Measurements from ENCODE around the gene HADH. TPM values are rescaled to one million over a fixed set of nuclear protein-coding genes. Genes with fewer than 3 reads are reported as not detected.
"Not testable (repeated sequence)": the region's sequence is repeated elsewhere in the genome, so short reads cannot be mapped to it uniquely, and the experiment has no call there.

HADH gene
- polyA plus RNA-seq, 3 donors: 62.2 to 297 (median 111) TPM

DNA sequence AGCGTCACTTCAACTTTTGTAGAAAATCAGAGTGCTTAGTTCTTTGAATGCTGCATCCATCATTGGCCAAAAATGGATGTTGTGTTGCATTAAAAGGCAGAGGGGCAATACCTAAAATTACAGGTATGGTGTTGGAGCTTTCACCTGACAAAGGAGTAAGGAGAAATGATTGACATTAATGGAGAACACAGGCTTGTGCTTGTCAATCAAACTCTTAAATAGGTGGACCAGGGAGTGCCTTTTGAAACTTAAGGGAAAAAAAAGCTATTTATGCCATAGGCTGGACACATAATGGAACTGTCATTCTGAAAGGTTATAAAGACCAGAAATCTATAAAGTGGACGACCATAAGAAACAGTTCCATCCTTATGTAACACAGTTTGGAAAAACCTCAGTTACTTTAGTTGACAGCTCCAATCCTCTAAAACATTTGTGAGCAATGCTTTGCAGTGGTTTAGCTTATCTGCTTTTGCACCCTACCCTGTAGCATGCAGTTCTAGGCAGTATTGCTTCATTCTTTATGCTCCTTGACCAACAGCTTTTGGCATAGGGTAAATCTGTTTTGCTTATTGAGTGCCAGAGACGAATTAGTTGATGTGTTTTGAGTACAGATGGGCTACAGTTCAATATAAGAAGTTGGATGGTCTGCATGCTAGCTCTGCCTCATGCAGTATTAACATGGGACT, 2.4 kb downstream of the HADH start:
- 54 to 71% (median 66%) methylated on average over 3 of the region's 3 CpGs for WGBS, 3 donors
- H3K27ac ChIP-seq (ENCODE audit: low read depth, low read length): no peak overlapping the region

DNA sequence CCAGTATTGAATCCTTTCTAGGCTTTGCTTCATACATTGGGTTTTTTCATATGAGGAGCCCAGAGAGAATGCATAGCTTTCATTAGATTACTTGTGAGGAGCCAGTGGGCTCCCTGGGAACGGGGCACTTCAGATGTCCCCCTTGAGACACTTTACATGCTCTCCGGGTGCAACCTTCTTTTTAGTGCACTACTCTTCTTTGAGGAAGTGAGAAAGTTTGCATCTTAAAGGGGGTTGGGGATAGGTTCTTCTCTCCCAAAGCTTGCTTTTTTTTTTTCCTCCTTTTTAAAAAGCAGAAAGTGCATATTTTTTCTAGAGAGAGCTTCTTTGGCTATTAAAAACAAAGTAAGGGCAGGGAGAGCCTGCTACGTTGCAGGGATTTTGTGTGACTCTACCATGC, 4.3 kb downstream of the HADH start:
- 42 to 66% (median 58%) methylated on average over 3 of the region's 3 CpGs for WGBS, 3 donors
- no peak overlapping the region for H3K27ac ChIP-seq (ENCODE audit: low read depth, low read length)

DNA sequence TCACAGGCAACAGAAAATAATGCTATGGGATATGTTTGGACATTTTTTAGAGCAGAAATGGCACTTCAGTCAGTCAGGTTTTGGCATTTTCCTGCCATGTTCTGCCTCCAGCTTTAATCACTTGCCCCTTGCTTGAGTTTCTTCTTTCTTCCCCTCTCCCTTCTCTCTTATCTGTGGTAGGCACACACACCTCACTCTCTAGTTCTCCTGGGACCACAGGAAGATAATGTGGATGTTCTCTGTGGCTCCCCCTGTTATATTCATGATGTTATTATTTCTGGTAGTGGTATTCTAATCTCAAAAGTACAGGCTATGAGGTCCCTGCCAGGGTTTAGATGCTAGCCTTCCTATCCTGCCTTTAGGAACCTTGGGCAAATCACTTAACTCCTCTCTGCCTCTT, 5.2 kb downstream of the HADH start:
- H3K27ac ChIP-seq (ENCODE audit: low read depth, low read length): no peak overlapping the region

DNA sequence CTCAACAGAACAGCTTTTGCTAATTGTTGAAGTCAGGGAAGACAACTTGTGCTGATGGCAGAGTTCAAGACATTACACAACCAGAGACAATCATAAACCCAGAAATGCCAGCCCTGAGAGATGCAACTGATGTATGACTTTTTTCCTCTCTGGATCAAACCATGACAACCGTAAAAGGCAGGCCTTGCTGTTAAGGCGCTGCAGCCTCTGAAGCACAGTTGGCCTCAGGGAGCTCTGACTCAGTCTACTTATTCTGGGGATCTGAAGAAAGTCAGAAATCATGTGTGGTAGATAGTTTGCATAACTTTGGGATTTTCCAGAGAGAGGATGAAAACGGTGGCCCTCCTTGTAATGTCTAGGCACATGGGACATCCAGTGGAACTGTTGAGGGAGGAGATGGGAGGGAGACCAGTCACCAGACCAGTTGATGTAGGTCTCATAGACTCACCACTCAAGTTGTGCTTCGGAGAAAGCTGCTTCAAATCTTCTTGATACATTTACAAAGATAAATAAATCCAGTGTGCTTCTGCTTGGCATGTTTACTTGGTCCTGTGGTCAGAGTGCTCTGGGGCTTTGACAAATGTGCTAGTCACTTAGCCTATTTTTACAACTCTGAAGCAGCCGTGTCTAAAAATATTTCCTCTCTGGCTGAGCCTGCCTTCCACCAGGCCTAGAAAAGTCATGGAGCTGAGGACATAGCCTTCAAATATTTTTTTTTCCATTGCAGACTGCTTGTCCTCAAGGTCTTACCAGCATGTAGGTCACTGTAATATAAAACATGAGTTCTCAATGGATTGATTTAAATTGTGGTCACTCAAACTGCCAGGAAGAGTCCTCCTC, 7.5 kb downstream of the HADH start:
- 62 to 77% (median 68%) methylated on average over 5 of the region's 5 CpGs for WGBS, 3 donors

DNA sequence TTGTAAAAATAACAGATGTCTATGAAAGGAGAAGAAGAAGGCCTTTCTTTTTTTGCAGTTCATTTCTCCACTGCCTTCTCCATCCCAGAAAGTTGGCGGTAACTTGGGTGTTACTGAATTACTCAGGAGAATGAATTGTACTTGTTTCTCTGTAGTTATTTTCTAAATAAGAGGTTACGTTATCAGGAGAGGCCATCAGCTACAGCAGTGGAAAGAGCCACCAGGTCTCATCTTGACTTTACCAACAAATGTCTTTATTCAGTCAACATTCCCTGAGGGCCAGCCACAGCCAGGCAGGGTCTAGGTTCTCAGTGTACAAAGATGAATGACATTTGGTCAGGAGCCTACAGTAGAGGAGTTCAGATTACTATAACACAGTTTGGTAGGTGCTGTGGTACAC, 8.1 kb downstream of the HADH start:
- H3K27ac ChIP-seq (ENCODE audit: low read depth, low read length): no peak overlapping the region
- WGBS, 3 donors: 88 to 93% (median 92%) methylated on average over 2 of the region's 2 CpGs

More for the DNA sequence above, 7.5 kb downstream of the HADH start:
- H3K27ac ChIP-seq (ENCODE audit: low read depth, low read length): no peak overlapping the region

DNA sequence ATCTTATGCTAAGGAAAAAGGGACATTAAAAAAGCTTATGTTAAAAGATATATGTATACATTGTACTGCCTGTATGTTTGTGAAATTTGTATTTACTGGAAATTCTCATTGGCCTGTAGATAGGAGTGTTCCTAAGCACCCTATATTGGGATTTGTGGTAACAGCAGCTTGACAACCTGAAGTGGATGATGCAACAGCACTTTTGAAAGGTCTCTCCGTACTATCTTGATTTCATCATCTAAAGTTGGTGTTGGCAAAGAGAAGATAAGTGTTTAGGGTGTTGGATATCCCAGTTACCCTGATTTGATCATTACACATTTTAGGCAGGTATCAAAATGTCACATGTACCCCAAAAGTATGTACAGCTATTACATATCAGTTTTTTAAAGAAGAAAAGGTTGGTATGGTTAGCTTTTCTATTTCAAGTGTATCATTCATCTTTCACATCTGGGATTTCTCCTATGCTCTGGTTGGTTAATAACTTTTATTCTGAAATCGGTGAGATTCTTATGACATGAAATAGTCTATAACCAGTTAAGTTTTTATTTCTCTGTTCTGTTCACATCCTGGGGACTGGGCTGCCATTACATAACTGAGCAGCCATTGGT, 10.3 kb downstream of the HADH start:
- WGBS, 3 donors: 69 to 89% (median 72%) methylated on average over 2 of the region's 2 CpGs
- no peak overlapping the region for H3K27ac ChIP-seq (ENCODE audit: low read depth, low read length)

DNA sequence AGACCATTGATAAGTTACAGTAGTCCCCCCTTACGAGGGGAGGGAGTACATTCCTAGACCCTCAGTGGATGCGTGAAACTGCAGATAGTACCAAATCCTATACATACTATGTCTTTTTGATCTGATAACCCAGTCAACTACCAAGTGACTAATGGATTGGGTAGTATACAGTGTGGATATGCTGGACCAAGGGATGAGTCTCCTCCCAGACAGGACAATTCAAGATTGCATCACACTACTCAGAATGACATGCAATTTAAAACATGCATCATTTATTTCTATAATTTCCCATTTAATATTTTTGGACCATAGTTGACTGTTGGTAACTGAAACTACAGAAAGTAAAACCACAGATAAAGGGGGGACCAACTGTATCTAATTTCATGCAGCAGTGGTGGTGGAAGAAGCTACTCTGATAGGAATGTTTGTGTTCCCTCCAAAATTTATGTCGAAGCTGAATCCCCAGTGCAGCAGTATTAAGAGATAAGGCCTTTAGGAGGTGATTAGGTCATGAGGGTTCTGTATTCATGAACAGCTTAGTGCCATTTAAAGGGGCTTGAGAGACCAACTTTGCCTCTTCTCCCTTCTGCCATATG, 11.9 kb downstream of the HADH start:
- WGBS, 3 donors: 88 to 96% (median 90%) methylated on average over 3 of the region's 3 CpGs
- H3K27ac ChIP-seq (ENCODE audit: low read depth, low read length): no peak overlapping the region

DNA sequence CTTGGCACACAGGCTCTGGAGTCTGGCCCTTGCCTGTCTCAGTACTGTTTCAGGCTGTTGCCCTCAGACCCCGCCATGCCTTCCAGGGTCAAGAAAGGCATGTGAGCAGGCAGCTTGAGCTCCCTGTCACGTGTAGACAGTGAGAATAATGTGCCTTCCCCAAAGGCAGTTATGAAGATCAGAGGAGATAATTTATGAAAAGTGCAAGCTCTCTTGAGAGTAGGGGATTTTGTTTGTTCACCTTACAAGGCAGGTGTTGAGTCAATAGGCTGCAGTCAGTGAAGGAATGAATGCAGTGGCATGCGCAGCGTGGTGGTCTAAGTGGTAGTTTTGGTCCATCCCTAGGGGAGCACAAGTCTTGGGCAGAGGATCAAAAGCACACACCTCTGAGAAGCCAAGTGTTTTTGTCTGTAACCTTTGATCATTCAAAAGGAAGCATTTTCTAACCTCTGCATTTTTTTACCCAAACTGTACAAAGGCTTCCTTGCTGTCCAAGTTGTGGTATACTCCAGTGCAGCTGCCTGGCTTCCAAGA, 14.4 kb downstream of the HADH start:
- no peak overlapping the region for H3K27ac ChIP-seq (ENCODE audit: low read depth, low read length)
- WGBS, 3 donors: 84 to 88% (median 86%) methylated on average over 4 of the region's 4 CpGs

DNA sequence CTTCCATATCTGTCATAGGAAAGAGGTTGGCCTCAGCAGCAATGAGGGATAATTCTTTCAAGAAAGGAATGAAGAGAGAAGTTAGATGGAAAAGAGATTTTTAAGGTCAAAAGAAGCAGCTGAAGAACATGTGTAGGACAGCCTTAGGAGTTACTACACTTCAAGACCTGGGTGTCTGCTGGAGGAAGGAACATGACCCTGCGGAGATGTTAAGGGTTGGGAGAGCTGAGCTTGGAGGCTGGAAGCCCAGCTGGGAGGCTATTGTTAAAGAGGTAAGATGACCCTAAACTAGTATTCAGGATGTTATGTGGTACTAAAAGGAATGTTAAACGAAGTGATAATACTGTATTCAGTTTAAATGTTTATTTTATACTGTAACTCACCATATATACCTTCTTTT, 15.0 kb downstream of the HADH start:
- H3K27ac ChIP-seq (ENCODE audit: low read depth, low read length): no peak overlapping the region
- 93 to 94% (median 94%) methylated on average over 2 of the region's 2 CpGs for WGBS, 3 donors

DNA sequence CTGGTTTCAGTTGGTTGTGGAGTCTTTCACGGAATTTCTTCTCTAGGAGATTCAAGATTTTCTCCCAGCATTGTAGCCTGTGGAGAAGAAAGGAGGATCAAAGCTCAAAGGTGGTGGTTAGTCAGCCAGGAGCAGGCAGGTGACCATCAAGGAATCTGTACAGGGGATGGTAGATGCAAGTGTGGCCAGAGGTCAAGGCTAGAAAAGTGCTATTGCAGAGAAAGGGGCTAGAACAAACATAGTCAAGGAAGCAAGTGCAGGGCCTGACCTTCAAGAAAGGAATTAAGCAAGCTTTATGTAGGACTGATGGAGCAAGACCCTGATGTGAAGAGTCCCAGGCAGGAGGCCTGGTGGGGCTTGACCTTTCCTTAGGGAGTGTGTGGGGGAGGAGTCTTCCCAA, 16.1 kb downstream of the HADH start:
- no peak overlapping the region for H3K27ac ChIP-seq (ENCODE audit: low read depth, low read length)
- WGBS, 3 donors: 96 to 100% (median 97%) methylated on average over 1 of the region's 1 CpG

DNA sequence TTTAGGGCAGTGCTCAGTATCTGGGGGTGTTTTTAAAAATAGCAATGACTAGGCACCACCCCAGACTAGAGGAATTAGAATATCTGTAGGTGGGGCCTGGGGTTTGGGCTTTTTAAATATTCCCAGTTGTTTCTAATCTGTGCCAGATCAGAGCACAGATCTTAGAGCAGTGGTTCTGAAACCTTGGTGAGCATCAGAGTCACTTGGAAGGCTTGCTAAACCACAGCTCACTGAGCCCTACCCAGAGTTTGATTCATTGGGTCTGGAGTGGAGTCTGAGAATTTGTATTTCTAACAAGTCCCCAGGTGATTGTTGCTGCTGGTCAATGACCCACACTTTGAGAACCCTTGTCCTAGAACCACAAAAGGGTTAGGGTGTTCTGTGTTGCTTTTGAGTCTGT, 16.7 kb downstream of the HADH start:
- no peak overlapping the region for H3K27ac ChIP-seq (ENCODE audit: low read depth, low read length)

DNA sequence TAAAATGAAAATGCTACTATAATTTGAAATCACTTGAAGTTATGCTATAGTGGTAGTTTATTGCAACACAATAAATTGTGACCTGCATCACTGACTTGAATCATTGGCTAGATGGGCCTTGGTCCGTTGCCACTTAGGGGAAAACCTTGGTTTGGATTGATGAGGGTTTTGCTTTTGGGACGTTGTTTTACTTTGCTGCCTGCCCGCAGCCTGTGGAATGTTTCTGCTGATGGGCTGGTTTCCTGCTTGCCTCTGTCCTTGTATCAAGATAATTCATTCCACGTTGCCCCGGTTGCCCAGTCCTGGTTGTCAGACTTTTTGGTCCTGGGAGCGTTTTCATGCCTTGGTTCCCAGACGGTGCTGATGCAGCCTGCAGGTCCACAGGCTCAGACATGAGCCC, 18.3 kb downstream of the HADH start:
- 88 to 97% (median 93%) methylated on average over 7 of the region's 7 CpGs for WGBS, 3 donors
- H3K27ac ChIP-seq (ENCODE audit: low read depth, low read length): no peak overlapping the region

DNA sequence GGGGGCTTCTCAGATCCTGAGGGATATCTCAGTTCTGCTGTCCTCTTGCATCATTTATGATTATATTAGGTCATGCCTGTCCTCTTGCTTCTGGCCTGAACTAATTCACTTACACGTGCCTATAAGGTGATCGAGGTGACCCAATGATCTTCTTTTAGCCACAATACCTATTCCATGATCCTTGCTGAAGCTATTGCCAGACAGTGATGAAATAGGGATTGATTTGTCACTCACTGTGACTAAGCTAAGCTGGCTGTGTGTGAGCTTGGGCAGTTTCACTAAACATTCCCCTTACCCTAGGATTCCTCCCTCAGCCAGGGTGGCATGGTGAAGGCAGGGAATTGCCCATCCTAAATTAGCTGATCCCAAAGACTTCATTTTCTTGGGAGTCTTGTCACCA, 19.0 kb downstream of the HADH start:
- 58 to 96% (median 64%) methylated on average over 2 of the region's 2 CpGs for WGBS, 3 donors
- H3K27ac ChIP-seq (ENCODE audit: low read depth, low read length): no peak overlapping the region

DNA sequence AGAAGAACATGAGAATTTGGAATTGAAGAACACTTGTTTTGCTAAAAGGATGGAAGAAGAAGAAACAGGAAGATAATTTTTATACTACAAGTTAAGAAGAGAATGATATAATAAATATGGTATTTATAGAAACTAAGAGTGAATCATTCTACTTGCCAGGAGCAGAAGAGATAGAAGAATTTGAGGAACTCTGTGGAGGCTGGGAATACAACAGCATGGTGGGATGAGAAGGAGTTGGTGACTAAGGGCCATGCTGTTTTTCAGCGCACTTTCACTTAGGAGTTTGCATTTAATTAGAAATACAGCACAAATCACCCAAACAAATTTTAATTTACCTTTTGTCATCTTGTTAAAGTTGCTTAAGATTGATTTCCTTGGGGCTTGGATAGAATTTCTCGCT, 20.5 kb downstream of the HADH start:
- H3K27ac ChIP-seq (ENCODE audit: low read depth, low read length): no peak overlapping the region
- 94 to 97% (median 96%) methylated on average over 2 of the region's 2 CpGs for WGBS, 3 donors

DNA sequence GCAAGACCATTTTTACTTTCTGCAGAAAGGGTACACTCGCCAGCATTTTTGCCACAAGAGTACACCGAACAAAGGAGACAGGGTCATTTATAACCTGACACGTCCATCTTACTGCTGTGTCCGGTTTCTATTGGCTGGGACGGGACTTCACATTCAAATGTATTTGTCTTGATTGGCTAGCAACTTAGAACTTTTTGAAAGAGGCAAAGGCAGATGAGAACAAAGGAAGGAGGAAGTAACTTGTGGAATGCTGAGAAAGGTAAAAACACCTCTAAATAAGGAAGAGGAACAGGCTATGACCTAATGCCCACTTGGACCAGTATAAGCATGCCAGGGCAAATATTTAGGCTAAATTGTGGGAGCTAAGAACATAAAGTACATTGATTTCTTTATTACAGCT, 22.7 kb downstream of the HADH start:
- WGBS, 3 donors: 96 to 97% (median 96%) methylated on average over 5 of the region's 5 CpGs
- H3K27ac ChIP-seq (ENCODE audit: low read depth, low read length): not testable (repeated sequence)

DNA sequence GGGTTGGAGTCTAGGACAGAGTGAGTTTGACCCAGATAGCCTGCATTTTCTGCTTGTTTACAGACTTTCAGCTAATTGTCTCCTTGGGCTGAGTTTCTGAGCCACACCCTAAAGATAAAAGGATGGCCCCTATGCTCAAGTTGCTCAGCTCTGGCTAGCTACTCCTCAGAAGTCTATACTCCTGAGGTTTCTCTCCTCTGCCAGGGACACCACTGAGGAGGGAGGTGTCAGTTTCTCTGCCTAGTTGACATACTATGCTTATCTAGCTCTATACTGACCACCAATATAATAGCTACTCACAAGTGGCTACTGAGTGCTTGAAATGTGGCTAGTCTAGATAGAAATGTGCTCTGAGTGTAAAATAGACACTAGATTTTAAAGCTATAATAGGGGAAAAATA, 23.6 kb downstream of the HADH start:
- no peak overlapping the region for H3K27ac ChIP-seq (ENCODE audit: low read depth, low read length)

DNA sequence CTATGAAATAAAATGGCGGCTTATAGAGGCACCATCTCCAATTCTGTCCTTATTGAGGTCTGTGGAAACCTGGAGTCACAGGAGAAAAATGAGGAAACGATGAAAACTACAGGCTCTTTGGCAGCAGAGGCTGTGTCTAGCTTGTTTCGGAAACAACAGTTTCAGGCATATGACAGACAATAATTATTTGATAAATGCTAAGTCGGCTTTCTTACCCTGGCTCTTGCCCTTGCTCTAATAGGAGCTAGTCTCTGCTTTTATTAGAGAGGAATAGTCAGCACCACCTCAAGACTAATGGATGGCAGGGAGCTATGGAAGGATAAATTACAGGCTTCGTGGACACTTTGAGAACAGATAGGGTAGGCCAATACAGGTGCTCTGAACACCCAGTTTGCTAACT, 24.3 kb downstream of the HADH start:
- no peak overlapping the region for H3K27ac ChIP-seq (ENCODE audit: low read depth, low read length)
- 91 to 98% (median 96%) methylated on average over 5 of the region's 5 CpGs for WGBS, 3 donors

DNA sequence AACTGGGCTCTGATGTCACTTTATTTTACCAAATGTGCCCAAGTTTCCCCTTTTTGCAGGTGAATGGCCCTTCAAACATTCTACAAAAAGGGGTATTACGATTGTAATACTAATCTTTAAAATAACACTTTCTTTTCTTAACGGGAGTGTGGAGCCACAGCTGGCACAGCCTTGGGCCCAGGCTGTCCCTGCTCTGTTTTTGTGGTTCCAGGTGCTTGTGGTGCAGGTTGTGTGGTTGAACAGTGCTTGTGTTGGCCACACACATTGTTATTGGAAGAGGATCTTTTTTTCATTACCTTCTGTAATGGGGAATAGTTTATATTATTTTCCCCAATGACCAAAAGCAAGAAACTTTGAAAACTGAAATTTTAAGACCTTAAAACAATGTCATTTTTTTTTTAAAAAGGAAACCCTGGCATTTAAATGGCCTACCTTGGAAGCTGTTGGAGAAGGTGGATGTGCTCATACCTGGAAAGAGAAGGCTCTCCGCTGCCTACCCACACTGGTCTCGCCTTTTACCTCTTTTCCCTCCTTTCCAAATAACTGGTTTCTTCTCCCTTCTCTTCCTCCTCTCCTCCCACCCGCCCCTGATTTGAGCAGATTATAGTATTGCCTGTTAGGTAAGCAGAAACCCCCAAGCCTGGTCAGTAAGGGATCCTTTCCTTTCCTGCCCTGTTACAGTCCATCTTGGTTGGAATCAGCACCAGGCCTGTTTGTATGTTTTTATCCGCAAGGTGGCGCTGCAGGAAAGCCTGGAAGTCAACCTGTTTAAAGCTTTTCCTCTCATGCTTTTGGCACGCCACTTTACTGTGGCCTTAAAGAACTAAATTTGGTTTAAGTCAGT, 28.6 kb downstream of the HADH start:
- H3K27ac ChIP-seq (ENCODE audit: low read depth, low read length): no peak overlapping the region
- WGBS, 3 donors: 38 to 43% (median 40%) methylated on average over 8 of the region's 8 CpGs

DNA sequence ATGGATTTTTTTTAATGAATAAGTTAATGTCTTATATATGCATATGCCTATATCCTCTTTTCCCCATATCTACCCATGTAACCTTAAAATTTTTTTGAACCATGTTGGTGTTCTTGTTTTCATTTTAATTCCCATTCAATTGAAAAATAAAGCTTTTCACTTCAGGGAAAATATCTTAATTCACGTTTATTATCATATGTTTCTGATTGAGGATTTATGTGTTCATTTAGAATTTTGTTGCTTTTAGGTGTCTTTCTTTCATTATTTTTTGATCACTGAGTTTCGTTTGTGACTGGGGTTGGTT, 29.1 kb downstream of the HADH start:
- H3K27ac ChIP-seq (ENCODE audit: low read depth, low read length): no peak overlapping the region
- WGBS, 3 donors: 42 to 49% (median 47%) methylated on average over 2 of the region's 2 CpGs
